Psoas muscle (tissue), 8 donors: Measurements from ENCODE around the gene CFAP46. TPM values are rescaled to one million over a fixed set of nuclear protein-coding genes. Genes with fewer than 3 reads are reported as not detected.

Experiments
- ATAC-seq, 4 donors: fragments of 200-7000 bp; cut with Tn5 transposase; one replicate each; pipeline ENCODE4 v1.9.1; 2020; ENCODE audit warnings: moderate library complexity in 3 of 4, mild to moderate bottlenecking in 2 of 4
- DNase-seq, 2 donors: peaks; one replicate each; pipeline ENCODE4 v3.0.0-alpha.2; 2020
- H3K27ac ChIP-seq: fragments of 200-600 bp; one replicate; pipeline ENCODE4 v1.8.0; 2022
- H3K27me3 ChIP-seq, 3 donors: fragments of 200-600 bp in 1 of 3; one replicate each; pipeline versions ENCODE4 v1.6.1 to v1.8.0; 2013 to 2022; ENCODE audit warnings: low read length in 2 of 3, mild to moderate bottlenecking in 2 of 3, moderate library complexity in 1 of 3; ENCODE audit not compliant: insufficient read depth in 3 of 3
- H3K36me3 ChIP-seq, 2 donors: fragments of 200-600 bp in 1 of 2; one replicate each; pipeline versions ENCODE4 v1.6.1 to v1.8.0; 2013 to 2022; ENCODE audit warnings: low read depth in 1 of 2, mild to moderate bottlenecking in 1 of 2, moderate library complexity in 1 of 2; ENCODE audit not compliant: insufficient read depth in 1 of 2
- H3K4me1 ChIP-seq: fragments of 200-600 bp; one replicate; pipeline ENCODE4 v1.8.0; 2022
- H3K4me3 ChIP-seq: fragments of 200-600 bp; one replicate; pipeline ENCODE4 v1.8.0; 2022; ENCODE audit warnings: mild to moderate bottlenecking
- H3K9me3 ChIP-seq: fragments of 200-600 bp; one replicate; pipeline ENCODE4 v1.8.0; 2022
- WGBS, 3 donors: extraction: QIAGEN DNeasy Blood & Tissue Kit; methylation state at CpG; one replicate each; pipeline versions ENCODE4 v1.1.6 to v1.1.7; 2013; 5-methylcytosine and 5-hydroxymethylcytosine counted together
- intact Hi-C, 2 donors: fragments of 100-400 bp; cut with DNase I; formaldehyde crosslinking; loops; one replicate each; pipeline versions ENCODE4 v1.11.0 to v1.14.2; 2022
- polyA plus RNA-seq, 3 donors: library from polyadenylated mRNA; stranded (reverse); fragments of 200-250 nt; gene quantifications; one replicate each; pipeline ENCODE4 v1.2.3, GENCODE V29; 2013
- total RNA-seq, 4 donors: library from RNA; stranded (reverse); fragmentation: NEBNext Ultra II Directional in 2 of 4; extraction: Animal tissue kit (Norgen Biotek cat#: 25700) in 2 of 4; gene quantifications; one replicate each; pipeline versions ENCODE4 v1.2.1 to v1.2.4, GENCODE V29; 2021 to 2023
- TF ChIP-seq, protein P1 (sequence below): fragments of 200-600 bp; IDR thresholded peaks from one replicate; pipeline ENCODE4 v1.8.0; 2022; ENCODE audit warnings: antibody characterized with exemption
- donor health status: healthy with polysubstance abuse.
- donor health status: DM: no; HTN: no; CAD: no; lungs with moderate emphysema.
- donor health status: Bipolar disorder and iron deficiency.
- donor health status: healthy.
- donor health status: DM: yes; HTN: yes; CAD: no.
- donor health status: DM: no; HTN: no; CAD: no.
- donor health status: DM: no; HTN: no; CAD: no.
- donor health status: DM: yes; HTN: yes; CAD: no.

The CFAP46 gene
- total and polyA plus RNA-seq, 7 donors = 3.9 to 25.4 (median 13.8) TPM

DNA sequence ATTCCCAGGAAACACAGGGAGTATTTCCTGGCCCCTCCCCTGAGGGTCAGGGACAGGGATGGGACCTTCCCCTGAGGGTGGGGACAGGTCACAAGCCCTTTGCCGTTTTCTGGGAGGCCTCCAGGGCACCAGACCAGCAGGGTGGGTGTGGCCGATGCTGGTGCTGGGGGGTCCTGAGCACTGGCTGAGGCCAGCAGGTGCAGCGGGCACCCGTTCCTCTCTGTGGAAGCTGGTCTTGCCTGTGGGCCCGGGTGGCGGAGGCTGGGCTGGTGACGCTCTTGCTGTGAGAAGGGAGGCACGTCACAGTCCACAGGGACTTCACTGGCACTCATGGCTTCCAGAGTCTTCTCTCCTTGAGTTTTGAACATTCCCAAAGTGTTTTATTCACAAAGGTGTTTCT, 44.2 kb upstream of the CFAP46 start:
- H3K9me3 ChIP-seq = no peaks in the 10 kb centered on the region
- ATAC-seq (no peak), DNase-seq (peak in 1 of 2 donors; percentile 46)
- H3K4me3 ChIP-seq = no peak overlapping the region
- WGBS, 3 donors = 76 to 85% (median 81%) methylated on average over 8 of the region's 8 CpGs
- H3K36me3 ChIP-seq = no peaks in the 10 kb centered on the region
- H3K27me3 ChIP-seq = peaks cover 0 to 45% (median 5%) of the 10 kb centered on the region in 3 donors
- TF ChIP-seq, protein P1, sequence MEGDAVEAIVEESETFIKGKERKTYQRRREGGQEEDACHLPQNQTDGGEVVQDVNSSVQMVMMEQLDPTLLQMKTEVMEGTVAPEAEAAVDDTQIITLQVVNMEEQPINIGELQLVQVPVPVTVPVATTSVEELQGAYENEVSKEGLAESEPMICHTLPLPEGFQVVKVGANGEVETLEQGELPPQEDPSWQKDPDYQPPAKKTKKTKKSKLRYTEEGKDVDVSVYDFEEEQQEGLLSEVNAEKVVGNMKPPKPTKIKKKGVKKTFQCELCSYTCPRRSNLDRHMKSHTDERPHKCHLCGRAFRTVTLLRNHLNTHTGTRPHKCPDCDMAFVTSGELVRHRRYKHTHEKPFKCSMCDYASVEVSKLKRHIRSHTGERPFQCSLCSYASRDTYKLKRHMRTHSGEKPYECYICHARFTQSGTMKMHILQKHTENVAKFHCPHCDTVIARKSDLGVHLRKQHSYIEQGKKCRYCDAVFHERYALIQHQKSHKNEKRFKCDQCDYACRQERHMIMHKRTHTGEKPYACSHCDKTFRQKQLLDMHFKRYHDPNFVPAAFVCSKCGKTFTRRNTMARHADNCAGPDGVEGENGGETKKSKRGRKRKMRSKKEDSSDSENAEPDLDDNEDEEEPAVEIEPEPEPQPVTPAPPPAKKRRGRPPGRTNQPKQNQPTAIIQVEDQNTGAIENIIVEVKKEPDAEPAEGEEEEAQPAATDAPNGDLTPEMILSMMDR = no peak
- H3K27ac ChIP-seq = no peak overlapping the region
- H3K4me1 ChIP-seq = no peaks in the 10 kb centered on the region
- intact Hi-C loops = no loop called here

DNA sequence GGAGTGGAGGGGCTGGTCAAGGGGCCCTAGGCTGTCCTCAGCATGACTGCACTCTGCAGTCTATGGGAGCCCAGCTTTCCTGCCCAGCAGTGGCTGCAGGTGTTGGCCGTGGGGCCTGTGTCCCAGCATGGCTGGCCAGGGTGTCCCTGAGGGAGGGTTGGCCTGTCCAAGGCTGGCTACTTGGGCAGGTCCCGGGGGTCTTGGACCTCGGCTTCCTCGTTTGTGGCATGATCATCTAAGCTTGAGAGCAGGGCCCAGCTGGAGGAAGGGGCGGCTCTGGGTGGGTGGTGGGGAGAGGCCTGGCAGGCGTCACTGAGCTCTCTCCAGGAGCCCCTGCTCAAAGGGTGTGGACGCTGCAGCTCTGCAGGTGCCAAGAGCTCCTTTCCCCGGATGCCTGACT, 43.7 kb upstream of the CFAP46 start:
- Histone ChIP-seq H3K9me3 (no peaks in the 10 kb centered on the region), H3K36me3 (no peaks in the 10 kb centered on the region), H3K27ac (no peak overlapping the region), H3K4me3 (no peak overlapping the region), H3K4me1 (no peaks in the 10 kb centered on the region), H3K27me3 (peaks cover 0 to 43% (median 5%) of the 10 kb centered on the region in 3 donors)
- DNase-seq = peak in 1 of 2 donors; percentile 35
- WGBS, 3 donors = 82 to 86% (median 86%) methylated on average over 8 of the region's 8 CpGs
- intact Hi-C loops = no loop called here
- no peak for ATAC-seq
- TF ChIP-seq, protein P1 = no peak

DNA sequence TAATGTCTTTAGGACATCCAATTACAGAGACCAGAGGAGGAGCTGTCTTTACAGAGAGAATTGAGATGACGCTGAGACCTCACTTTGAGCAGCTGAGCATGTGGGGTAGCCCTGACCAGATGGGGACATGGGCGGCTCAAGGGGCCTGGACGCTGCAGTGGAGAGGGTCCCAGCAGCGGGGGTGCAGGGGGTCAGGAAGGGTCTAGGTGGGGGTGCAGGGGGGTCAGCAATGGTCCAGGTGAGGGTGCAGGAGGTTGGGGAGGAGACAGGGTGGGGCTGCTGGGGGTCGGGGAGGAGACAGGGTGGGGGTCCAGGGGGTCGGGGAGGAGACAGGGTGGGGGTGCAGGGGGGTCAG, 43.2 kb upstream of the CFAP46 start:
- 74 to 88% (median 76%) methylated on average over 5 to 6 of the region's 6 CpGs for WGBS, 3 donors
- no peak overlapping the region for H3K4me3 ChIP-seq
- DNase-seq (peak in 1 of 2 donors; percentile 10), ATAC-seq (no peak)
- intact Hi-C loops = no loop called here
- H3K36me3 ChIP-seq = no peaks in the 10 kb centered on the region
- H3K9me3 ChIP-seq = no peaks in the 10 kb centered on the region
- TF ChIP-seq, protein P1 = no peak
- H3K4me1 ChIP-seq = no peaks in the 10 kb centered on the region
- peaks cover 0 to 47% (median 5%) of the 10 kb centered on the region in 3 donors for H3K27me3 ChIP-seq
- H3K27ac ChIP-seq = no peak overlapping the region

DNA sequence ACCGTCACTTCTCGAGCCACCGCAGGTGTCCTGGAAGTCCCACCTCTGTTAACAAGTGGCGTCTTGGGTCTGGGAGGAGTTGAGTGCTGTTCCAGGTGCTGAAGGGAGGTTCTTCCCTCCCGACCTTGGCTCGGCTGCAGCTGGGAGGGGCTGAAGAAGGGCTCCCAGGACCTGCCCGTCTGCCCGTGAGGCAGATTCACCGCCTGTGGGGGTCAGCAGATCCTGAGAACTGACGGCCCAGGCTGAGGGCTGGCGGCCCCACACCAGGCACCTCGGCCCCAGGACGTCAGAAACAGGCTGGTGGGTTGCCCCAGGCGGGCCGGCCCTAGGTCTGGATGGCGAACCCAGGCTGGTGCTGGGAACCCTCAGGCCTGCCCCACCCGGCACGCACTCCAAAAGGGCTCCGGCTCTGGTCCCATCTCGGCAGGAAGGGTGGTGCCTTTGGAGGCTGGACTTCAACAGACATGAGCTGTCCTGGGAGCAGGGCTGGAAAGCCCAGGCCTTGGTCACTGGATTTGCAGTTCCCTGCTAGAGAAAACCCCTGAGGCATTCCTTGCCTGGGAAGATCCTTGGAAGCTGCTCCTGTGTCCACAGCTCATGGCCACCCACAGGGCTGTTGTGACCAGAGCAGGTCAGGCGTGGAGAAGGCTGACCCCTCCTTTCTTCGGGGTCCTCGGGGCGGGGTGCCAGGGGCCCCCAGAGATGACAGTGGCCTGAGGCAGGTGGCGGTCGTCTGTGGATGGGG, 42.6 kb upstream of the CFAP46 start:
- Histone ChIP-seq H3K9me3 (no peaks in the 10 kb centered on the region), H3K27me3 (peaks cover 0 to 47% (median 5%) of the 10 kb centered on the region in 3 donors), H3K4me1 (no peaks in the 10 kb centered on the region), H3K27ac (no peak overlapping the region), H3K36me3 (no peaks in the 10 kb centered on the region), H3K4me3 (no peak overlapping the region)
- peak in 1 of 2 donors; percentile 34 for DNase-seq
- ATAC-seq = no peak
- TF ChIP-seq, protein P1 = no peak
- 57 to 75% (median 64%) methylated on average over 26 of the region's 26 CpGs for WGBS, 3 donors
- intact Hi-C loops = no loop called here

DNA sequence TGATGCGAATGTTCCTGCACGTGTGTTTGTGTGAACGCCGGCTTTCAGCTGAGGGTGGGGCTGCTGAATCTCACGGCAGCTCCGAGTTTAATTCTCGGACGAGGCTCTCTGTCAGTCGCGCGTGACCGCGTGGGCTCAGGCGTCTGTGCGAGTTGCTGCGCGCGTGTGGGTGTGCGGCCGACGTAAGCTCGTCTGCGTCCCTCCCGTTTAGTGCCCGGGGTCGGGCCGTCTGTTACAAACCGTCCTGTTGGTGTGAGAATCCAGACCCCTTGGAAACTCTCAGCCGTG, 41.6 kb upstream of the CFAP46 start:
- no peak overlapping the region for H3K4me3 ChIP-seq
- H3K27me3 ChIP-seq = peaks cover 0 to 40% (median 5%) of the 10 kb centered on the region in 3 donors
- no peak for DNase-seq
- H3K27ac ChIP-seq = no peak overlapping the region
- intact Hi-C loops = no loop called here
- ATAC-seq = no peak
- H3K36me3 ChIP-seq = no peaks in the 10 kb centered on the region
- no peaks in the 10 kb centered on the region for H3K9me3 ChIP-seq
- TF ChIP-seq, protein P1 = no peak
- no peaks in the 10 kb centered on the region for H3K4me1 ChIP-seq
- WGBS, 3 donors = 74 to 81% (median 79%) methylated on average over 29 of the region's 29 CpGs
